RCC 7860 (cell line): ENCODE data around the gene SHF.

Experiments used
- DNase-seq: peaks from one replicate; pipeline ENCODE4 v3.0.0-alpha.2; 2015; ENCODE audit warnings: low spot score
- FAIRE-seq: peaks from 2 replicates; lab custom pipeline; 2012; peaks lifted over from hg19 to GRCh38; lab: Jason Lieb, UNC

SHF gene

DNA sequence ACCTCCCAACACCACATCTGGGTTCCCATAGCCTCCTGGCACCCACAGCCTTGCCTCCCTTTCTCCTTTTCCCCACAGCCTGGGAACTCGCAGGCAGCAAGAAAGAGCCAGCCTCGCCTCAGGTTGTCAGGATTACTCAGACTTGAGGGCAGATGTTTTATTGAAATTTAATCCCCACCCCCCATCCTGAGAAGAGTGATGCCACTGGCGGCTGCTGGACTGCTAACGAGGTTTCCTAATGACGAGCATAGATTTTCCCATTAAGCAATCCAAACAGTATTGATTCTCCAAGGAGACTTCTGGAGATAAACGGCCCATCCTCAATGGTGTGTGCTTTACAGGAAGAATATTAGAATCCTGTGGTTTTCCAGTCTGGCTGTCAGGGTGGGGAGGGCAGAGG is 13.7 kb downstream of the SHF start:
- no peak for FAIRE-seq

DNA sequence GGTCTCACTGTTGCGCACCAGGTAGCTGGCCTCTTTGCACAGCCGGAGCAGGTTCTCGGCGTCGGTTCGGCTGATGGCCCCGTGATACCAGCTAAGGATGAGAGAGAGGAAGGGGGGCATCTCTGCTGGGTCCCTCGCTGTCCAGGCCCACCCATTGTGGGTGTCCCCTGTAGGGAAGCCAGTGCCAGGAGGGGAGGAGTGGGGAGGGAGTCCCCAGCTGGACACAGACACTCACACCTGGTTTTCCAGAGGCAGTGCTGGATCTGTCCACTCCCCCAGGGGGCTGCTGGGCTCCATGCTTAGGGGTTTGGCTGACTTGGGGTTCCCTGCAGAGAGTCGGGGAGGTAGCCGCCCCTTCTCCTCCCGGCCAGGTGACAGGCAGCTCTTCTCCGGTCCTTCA is 15.9 kb downstream of the SHF start:
- FAIRE-seq (no peak), DNase-seq (no peak)

More for the DNA sequence above, 13.7 kb downstream of the SHF start:
- DNase-seq: no peak

DNA sequence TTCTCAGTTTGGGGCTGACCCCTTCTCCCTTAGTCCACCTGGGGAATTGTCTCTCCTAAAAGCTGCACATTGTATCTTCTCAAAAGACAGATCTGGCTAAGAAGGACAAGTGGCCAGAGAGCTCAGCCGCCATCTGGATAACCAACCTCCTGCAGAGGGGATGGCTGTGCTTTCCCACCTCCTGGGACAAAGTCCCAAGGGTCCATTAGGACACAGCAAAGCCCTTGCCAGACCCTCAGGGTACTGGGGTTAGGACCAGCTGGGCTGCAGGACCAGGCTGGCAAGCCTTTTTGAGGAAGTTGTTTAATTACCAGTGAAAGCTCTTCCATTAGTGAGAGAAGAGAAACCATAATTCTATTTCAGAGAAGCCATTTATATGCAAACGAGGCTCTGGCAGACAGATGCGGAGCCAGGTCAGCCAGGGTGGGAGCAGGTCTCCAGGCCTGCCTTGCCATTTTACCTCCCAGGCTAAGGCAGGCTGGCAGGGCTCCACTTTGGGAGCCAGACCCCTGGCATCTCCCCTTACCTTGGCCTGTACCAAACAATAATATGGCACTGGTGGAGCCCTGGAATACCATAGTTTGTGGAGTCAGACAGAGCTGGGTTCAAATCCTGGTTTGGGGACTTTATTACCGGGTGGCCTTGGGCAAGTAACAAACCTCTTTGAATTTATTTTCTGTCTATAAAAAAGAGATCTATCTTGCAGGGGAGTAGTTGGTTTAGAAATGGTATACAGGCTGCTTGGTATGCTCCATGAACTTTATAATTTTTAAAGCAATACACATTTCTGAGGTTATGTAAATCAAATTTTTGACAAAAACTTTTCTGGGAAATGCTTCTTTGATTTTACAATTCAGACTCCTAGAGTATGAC is 17.9 kb downstream of the SHF start:
- no peak for DNase-seq
- FAIRE-seq: no peak

DNA sequence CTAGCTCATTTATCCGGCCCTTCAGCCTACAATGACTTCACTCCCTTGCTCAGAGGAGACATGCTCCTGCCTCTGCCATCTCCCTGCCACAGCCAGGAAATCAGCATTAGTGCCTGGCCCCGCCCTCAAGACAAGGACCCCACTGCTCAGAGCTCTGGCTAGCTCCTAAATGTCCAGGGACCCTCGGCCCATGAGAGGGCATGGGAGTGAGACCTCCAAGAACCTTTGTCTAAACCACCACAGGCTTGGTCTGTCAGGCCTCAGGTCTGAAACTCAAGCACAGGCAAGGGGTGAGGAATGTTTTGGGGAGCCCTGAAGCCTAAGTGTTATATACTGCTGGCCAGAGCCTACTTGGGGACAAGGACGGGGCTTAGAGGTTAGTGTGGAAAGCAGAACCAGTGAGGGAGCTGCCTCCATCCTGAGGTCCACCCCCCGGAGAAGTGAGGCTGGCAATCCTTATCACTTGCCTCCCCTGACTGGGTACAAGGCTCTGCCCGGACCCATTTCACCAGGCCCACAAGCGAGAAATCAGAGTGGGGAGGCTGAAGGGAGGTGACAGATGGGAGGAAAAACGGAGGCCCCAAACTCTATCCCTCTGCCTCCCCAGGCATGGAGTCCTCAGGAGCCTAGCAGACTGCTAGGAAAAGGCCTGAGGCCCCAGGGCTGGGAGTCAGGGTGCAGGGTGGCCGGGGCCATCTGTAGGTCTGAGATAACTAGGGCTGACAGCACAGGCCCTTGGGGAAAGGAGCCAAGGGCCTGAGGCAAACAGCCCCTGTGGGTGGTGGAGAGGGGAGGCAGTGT is 18.8 kb downstream of the SHF start:
- DNase-seq (no peak), FAIRE-seq (no peak)

DNA sequence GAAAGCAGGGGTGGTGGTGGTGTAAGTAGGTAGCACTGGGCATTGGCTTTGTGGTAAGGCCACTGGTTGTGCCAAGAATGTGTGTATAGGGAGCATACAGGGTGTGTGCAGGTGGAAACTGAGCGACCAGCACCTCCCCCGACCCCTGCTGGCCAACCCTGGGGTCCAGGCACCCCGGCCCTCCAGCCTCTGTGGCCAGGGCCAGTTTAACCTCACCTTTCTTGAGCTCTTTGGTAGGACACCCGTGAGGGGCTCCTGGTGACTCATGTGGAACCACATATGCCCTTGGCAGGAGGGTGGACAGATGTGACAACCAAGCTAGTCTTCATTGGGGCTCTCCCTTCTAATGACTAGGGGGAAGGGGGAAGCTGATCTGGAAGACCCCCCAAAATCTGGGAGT is 19.5 kb downstream of the SHF start:
- DNase-seq: no peak
- no peak for FAIRE-seq

DNA sequence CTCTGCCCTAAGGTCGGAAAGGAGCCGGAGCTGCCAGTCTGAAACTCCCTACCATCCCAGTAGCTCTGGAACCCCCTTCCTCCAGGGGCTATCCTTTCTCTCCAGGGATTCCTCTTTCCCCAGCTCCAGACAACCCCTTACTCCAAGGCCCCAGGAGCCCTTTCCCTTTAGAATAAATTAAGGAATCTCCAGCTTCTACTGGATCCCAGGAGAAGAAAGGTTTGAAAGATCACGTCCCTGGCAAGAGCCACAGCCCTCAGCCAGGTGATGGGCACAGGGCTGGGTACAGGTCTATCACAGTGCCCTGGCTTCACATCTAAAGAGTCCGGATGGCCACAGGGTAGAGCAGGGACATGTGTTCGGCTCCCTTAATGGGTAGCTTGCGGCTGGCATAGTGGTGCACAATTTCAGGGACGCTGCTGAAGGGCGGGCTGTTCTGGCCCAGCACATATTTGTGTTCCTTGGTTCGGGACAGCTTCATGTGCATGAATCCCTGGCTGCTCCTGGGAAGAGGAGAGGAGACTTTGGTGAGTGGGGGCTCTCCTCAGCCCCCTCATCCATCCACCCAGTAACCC is 20.0 kb downstream of the SHF start:
- FAIRE-seq (no peak), DNase-seq (no peak)

DNA sequence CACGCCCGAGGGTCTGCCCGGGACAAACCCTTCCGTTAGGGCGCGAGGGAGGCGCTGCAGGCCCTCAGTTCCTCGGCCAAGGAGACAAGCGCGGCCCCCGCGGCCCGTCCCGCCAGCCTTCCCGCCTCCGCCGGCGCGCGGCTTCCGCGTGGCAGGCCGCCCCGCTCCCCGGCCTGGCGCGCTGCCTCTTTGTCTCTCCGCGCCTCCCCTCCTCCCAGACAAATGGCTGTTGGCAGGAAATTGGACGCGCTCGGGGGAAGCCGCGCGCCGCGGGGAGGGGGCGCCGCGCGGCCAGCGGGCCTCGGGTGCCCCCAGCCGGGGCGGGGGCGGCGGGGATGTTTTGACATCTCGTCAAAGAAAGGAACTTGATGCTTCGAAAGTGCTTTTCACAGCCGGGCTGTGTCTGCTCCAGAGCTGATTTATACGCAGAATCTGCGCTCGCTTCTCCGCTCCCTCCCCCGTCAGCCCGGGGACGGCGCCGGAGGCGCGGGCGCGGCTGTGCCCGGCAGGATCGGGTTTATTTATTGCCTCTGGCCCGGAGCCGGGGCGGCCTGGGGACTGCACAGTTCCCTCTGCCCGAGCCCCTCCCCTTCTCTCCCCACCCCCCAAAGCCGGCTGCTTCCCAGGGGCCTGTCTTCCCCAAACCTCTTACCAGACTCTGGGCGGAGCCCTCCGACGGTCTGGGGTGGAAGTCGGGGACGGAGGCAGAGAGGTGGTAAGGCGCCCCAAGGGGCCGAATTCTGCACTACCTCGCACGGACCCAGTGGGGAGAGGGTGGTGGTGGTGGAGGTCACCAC is 20.7 kb downstream of the SHF start:
- FAIRE-seq: no peak
- DNase-seq: peak; percentile 64

DNA sequence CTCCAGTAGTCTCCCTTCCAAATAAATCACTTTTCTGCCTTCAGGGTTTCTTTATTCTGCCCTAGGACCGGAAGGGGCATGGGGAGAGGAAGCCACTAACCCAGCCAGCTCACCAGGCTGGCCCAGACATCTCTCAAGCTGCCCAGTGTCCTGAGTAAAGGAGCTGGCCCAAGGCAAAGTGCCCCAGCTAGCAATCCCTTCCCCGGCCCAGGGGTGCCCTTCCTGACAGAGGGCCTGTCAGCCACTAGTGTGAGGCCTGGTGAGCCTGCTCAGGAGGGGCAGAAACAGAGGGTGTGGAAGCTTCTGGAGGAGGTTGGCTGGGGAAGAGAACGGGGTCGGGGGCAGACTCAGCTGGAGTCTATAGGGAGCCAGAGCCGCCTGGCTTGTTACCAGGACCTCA is 22.2 kb downstream of the SHF start:
- DNase-seq: no peak
- FAIRE-seq: no peak

DNA sequence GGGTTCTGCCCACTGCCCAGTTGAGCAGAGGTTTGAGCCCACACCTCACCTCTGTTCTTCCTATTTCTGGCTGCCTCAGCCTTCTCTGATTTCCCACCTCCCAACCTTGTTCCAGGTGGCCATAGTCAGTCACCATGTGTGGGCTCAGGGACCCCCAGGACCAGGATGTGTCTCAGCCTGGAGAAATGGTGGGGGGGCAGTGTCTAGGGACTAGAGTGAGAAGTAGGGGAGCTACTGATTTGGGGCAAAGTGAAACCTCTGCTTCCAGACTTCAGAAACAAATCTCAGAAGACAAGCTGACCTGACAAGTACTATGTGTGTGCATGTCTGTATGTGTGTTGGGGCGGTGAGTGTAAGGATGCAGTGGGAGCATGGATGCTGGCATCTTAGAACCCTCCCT is 22.9 kb downstream of the SHF start:
- FAIRE-seq (no peak), DNase-seq (no peak)

DNA sequence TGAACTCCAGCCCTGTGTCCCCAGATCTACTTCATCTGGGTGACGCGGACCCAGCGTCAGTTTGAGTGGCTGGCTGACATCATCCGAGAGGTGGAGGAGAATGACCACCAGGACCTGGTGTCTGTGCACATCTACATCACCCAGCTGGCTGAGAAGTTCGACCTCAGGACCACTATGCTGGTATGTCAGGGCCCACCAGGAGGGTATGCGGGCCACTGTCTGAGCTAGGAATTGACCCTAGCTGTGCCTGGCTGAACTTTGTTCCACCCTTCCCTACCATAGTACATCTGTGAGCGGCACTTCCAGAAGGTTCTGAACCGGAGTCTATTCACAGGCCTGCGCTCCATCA is 24.3 kb downstream of the SHF start:
- DNase-seq (no peak), FAIRE-seq (no peak)

DNA sequence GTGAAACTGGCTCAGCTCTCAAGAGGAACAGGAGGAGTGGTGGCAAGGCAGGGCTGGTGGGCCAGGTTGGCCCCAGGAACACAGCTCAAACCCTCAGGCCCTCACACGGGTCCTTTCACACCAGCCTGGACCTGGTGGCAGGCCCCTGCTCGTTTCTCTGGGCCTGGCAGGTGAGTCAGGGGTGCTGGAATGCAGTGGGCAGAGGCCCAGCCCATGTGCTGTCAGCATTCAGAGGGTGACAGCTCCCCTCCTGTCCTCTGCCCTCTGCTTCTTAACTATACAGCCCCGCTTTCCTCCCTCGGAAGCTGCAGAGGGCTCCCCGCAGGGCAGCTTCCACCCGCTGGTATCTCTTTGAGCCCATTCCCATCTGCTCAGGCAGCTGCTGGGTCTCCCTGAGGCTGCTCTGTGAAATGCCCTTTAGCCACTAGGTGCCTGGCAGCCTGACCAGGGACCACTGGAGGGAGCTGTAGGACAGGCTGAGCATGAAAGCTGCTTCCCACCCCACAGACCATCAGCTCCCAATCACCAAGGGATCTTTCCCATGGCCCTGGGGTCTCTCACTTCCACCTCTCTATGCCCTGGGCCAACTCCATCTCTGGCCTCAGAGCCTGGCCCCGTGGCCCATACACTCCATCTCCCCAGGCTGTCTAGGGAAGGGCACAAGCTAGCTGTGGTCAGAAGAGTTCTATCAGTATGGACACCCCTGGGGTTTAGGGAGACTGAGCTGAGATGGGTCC is 24.8 kb downstream of the SHF start:
- DNase-seq: peak; percentile 68
- FAIRE-seq: no peak

DNA sequence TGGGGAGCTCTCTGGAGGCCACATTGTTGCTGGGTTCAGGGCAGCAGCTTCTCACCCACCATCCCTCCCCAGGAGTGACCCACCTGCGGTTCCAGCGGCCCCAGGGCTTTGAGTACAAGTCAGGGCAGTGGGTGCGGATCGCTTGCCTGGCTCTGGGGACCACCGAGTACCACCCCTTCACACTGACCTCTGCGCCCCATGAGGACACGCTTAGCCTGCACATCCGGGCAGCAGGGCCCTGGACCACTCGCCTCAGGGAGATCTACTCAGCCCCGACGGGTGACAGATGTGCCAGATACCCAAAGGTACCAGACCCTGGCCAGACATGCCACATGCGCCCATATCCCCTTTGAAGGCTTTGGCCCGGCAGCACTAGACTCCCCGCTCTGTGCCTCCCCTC is 26.1 kb downstream of the SHF start:
- DNase-seq (no peak), FAIRE-seq (no peak)

DNA sequence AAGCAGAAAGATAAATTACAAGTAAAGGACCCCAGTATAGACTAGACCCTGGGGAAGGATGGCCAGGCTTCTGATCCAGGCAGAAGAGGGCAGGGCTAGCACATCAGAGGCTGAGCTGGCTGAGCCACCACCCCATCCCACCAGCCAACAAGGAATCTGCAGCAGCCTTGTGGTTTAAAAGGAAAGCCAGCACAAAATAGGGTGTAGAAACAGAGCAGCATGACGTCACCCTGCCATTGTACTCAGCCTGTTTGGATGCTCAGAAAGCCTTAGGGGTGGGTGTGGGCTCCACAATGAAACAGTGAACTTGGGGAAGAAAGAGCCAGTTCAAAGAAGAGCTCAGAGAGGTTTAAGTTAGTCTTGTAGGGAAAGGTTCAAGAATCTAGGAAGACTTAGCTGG is 29.8 kb downstream of the SHF start:
- DNase-seq: no peak
- no peak for FAIRE-seq

DNA sequence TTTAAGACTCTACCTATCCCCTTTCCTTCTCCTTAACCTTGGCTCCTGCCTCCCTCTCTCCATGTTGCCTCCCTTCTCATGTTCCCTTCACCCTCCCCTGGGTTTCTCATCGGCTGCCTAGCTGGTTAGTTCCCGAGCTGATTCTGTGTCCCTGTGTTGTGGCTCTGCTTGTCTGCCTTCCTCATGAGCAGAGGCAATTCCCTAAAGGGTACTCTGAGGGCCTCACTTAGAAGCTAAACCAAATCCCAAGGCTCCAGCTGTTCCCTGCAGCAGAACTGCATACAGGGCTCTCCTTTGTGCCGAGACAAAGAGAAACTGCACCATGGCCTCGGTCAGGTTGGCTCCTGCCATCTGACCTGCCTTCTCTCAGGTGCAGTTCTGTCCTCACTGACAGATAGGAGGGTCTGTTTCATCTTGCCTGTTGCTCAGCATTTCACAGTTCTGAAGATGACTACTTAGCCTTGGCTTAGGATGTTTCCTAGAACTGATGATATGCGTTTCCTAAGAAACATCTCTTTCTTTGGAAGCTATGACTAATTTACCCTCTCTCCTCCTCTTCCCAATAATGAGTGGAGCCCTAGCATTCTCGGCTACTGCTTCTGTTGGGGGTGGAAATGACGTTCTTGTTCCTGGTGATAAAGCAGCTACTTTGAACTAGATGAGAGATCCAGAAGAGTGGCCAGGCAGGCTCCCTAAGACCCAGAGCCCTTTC is 30.9 kb downstream of the SHF start:
- FAIRE-seq: no peak
- no peak for DNase-seq

DNA sequence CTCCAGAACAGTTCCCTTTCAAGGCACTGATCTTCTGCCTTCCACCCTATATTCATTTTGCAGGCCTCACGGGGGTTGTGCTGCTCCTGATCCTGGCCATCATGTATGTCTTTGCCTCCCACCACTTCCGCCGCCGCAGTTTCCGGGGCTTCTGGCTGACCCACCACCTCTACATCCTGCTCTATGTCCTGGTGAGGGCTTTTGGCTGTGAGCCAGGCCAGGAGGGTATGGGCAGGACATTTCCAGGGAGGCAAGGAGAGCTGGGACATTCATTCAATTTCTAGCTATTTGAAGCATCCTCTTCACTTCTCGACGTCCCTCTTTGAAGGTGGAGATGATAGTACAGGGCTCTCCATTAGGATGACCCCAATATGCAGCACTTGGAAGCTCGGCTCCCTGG is 32.0 kb downstream of the SHF start:
- DNase-seq (no peak), FAIRE-seq (no peak)

DNA sequence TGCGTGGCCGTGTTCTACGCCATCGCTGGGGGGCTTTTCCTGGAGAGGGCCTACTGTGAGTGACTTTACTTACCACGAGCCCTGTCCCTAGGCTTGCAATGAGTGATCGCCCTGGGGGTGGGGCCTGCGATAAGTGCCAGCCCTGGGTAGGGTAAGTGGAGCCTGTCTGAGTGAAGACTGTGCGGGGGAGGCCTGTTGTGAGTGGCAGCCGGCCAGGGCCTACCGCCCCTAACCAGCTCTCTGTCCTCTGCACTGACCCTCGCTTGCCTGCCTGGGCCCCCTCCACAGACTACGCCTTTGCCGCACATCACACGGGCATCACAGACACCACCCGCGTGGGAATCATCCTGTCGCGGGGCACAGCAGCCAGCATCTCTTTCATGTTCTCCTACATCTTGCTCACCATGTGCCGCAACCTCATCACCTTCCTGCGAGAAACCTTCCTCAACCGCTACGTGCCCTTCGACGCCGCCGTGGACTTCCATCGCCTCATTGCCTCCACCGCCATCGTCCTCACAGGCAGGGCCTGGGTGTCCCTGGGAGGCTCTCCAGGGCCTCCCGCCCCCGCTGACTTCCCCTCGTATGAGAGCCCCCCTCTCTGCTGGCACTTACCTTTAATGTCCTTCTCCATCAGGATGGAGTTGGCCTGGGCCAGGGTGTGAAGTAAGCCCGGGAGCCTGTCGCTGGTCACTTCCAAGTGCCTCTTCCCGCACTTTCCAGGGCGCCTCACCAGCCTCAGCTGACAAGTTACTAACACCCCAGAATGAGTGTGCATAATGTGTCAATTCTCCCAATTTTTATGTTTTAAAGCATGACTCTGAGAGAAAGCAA is 35.6 kb downstream of the SHF start:
- DNase-seq: no peak
- FAIRE-seq: no peak

DNA sequence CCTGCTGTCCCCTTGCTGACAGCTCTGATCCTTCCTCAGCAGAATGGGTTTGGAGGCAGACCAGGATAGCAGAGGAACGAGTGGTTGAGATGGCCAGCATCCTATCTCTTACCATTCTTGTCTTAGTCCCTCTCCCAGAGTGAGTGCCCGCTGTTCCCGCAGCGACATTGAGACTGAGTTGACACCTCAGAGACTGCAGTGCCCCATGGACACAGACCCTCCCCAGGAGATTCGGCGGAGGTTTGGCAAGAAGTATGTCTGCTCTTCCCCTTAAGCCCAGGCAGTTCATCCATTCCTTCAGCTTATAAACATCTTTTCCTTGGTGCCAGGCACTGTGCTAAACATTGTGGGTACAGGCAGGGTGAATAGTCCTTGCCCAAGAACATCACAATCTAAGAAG is 36.8 kb downstream of the SHF start:
- DNase-seq (no peak), FAIRE-seq (no peak)

DNA sequence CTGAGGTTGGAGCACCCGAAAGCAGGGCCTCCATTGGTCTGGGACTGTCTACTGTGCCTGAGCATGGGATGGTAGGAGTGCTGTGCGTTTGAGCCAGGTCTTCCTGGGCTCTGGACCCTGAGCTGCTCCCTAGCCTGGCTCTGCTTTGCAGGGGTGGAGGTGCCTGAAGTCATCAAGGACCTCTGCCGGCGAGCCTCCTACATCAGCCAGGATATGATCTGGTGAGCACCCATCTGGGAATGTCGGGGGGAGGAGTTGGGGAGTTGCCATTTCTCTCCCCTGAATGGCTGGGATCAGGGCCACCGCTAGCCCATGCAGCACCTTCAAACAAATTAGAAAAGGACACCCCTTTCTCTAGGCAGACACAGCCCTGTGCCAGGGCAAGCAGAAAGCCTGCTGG is 37.3 kb downstream of the SHF start:
- no peak for FAIRE-seq
- no peak for DNase-seq

DNA sequence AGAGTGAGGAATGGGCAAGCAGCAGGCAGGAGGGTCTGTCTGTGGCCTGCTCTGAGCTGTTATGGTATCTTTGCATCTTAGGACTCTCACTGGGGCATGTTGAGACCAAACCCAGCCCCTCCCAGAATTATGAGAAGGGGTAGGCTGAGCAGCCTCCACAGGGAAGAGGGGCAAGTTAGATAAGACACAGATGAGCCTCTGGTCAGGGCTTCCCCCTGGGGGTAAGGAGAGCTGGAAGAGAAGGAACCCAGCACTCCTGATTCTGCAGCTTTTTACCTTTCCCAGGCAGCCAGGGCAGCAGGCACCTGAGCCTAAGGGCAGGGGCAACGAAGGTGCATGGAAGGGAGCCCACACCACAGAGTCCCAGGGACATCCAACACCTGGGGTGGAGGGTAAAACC is 38.7 kb downstream of the SHF start:
- DNase-seq: no peak
- FAIRE-seq: no peak
